GM19467 (cell line): ENCODE results near the gene TBC1D1.
"Not testable (repeated sequence)": the region's sequence is repeated elsewhere in the genome, so short reads cannot be mapped to it uniquely, and the experiment has no call there.

Source experiments
- ATAC-seq: cut with Tn5 transposase; IDR thresholded peaks from one replicate; pipeline ENCODE4 v1.9.1; 2021; ENCODE audit warnings: mild to moderate bottlenecking, moderate library complexity; ENCODE audit not compliant: unreplicated experiment

TBC1D1 gene

DNA sequence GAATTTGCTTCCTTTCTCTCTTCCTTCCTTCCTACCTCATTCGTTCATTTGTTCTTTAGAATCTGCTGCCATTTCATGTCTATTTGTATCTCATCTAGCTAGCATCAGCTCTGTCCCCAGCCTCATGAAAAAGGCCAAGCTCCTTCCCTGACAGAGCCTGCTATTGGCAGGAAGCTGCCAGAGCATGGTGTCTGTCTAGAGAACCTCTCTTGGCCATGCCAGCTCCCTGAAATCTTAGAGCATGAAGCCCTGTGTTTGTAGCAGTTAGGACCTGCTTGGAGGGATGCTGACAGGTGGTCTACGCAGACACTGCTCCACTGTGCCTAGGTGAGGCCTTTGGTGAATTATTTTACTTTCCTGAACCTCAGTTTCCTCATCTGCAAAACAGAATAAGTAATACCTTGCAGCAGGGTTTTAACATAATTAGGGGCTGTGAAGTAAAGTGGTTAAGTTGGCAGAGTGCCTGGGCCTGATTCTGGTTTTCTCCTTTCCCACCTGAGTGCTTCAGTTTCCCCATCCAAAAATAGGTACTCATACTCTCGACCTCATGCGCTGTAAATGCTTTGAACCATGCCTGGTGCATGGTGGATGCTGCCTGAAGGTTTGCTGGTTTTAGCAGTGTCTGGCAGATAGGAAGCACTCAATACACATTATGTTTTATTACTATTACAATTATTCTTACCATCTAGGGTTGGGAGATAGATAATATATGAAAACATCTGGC is 74.0 kb downstream of the TBC1D1 start:
- no peak for ATAC-seq

DNA sequence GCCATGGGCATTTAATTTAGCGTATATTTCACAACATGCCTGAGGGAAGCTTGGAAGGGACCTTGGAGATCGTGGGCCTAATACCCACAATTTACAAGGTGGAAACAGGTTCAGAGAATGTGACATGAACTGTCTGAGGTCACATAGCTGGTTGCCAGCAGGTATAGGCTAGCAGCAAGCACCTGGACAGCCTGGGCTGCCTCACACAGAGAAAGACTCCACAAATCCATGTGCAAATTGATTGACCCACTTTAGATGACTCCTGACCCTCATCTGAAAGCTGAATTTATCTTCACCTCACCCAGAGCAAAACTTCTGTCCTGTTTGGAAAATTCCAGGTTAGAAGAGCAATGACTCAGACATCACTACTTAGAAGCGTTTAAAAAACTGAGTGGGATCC is 75.2 kb downstream of the TBC1D1 start:
- no peak for ATAC-seq

DNA sequence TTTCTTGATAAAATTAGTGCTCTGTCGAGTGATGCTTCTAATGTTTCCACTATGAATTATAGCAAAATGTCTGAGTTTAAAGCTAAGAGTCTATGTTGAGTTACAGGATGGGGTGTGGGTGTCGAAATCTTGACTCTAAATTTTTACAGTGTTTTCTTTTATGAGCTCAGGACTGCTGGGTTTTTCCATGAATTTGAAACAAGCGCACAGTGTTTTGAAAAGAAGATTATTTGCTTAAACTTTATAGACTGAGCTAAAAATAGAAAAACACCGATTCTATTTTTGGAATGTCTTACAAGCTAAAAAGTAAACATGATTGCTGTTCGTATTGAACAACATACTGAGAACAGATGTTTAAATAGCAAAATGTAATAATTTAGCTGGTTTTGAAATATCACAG is 76.9 kb downstream of the TBC1D1 start:
- no peak for ATAC-seq

DNA sequence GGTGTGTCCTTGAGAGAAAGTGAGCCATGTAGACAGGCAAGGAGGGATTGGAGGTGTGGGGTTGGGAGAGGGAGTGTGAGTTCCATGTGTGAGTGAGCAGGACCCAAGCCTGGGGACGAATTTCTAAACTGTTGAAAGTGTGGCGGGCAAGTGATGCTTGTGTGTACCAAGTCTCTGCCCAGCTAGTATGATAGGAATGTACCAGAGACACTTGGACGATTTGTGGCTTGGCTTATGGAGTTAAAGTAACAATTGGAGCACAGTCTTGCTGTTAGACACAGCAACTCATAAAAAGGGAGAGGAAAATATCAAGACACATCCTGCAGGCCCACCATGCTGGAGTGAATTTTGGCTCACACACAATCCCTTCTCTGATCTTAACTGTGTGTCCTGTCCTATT is 77.9 kb downstream of the TBC1D1 start:
- no peak for ATAC-seq

DNA sequence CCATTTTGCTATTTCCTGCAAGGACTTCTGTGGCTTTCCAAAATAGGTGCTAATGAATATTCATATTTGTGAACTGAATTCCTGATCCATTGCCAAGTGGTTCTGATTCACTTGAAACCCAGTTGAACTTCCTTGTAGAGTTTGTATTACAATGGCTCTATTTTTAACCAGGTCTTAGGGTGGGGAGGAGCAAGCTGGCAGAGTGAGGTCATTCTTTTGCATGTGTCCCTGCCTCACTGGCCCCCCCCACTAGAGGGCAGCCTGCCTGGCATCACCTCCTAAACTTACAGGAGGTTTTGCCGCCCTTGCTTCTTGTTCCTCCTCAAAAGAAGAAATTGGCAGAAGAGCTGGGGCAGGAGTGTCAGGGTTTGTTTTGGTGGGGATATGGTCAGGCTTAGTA is 79.8 kb downstream of the TBC1D1 start:
- ATAC-seq: peak; percentile 69

DNA sequence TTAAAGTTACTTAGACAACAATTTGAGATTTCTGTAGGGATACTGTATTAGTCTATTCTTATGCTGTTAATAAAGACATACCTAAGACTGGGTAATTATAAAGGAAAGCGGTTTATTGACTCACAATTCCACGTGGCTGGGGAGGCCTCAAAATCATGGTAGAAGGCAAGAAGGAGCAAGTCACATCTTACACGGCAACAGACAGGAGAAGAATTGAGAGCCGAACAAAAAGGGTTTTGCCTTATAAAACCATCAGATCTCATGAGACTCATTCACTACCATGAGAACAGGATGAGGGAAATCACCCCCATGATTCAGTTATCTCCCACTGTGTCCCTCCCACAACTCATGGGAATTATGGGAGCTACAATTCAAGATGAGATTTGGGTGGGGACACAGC is 80.3 kb downstream of the TBC1D1 start:
- no peak for ATAC-seq

DNA sequence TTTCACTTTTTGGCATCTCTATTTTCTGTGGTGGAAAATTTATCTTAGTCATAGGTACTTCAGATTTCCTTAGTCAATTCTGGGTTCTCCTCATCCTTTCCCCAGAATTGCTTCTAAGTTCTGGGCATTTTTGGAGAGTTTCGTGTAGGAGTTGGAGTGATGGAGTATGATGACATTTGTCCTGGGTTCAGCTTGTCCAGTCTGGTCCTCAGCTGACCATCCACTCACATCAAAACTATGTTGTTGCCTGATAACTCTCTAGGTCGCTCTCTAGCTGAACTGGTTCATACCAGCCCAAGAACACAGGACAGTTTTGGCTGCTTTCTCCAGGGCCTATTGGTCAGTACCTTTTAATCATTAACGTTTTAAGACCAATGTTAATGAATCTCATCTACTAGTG is 82.6 kb downstream of the TBC1D1 start:
- ATAC-seq: no peak

DNA sequence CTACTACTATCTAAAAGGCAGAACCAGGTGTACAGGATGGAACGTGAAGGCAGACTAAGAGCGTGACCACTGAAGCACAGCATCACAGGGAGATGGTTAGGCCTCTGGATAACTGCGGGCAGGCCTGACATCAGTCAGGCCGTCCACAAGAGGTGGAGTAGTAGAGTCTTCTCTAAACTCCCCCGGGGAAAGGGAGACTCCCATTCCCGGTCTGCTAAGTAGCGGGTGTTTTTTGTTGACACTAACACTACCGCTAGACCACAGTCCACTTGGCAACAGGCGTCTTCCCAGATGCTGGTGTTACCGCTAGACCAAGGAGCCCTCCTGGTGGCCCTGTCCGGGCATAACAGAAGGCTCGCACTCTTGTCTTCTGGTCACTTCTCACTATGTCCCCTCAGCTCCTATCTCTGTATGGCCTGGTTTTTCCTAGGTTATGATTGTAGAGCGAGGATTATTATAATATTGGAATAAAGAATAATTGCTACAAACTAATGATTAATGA is 84.5 kb downstream of the TBC1D1 start:
- not testable (repeated sequence) for ATAC-seq

DNA sequence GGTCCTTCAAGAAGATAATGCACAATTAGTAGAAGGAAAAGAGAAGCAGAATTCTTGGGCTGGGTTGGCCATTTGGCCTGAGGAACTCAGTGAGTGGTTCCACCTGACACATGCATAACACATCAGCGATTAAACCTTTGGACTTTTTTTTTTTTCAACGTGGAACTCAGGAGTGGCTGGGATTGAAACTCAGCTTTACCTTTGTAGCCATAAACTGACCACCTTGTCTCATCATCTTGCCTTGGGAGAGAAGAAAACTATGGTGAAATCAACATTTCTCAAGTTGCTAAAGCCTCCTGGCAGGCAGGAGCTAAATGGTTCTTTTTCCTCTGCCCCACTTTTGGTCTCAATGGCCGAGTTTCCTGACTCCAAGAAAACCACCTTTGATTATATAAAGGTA is 85.6 kb downstream of the TBC1D1 start:
- ATAC-seq: no peak

DNA sequence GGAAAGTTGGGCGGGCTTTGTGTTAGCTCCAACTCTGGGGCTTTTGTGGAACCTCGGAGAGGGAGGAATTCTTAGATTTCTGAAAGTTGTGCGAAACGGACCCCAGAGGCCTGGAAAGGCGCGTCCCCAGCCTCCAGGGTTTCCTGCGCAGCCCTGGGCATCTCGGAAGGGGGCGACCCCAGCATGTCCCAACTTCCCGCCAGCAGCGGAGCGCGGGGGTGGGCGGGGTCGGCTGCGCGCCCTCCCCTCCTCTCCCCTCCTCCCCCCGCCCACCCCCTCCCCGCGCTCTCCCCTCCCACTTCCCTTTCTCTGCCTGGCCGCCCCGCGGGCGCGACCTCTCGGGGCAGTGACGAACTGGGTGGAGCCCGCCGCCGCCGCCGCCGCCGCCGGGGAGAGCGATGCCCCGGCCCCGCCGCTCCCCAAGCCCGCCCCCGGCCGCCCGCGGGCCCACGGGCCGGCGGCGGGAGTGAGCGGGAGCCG is 86.1 kb downstream of the TBC1D1 start:
- peak; percentile 61 for ATAC-seq

DNA sequence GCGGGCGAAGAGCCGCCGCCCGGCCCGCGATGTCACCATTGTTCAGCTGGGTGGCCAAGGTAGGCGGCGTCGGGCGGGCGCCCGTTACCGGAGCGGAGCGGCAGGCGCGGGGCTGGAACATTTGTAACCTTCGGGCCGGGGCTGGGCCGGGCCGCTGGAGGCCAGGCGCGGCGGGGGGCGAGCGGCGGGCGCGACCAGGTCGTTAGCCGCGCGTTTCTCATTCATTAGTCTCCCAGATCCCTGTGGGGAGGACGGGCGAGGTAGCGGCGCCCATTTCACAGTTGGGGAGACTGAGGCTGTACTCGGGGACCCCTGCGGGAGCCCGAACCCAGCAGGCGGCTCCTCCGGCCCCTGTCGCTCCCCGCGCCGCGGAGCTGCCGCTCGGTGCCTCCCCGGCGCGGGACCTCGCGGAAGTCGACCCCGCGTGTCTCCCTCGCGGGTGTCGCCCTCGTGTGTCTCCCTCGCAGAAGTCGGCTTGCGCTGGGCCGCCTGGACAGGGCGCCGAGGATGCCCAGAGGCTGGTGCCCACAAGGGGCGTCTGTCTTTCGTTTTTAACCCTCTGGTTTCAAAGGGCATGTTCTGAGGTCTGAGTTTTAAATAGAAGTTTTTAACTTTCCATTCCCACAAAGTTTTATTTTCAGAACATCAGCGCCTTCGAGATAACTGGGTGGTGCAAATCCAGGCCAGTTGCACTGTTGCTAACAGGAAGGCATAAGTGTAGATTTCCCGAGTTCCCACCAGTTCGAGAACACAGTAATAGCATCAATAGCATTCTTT is 86.8 kb downstream of the TBC1D1 start:
- ATAC-seq: peak; percentile 51

DNA sequence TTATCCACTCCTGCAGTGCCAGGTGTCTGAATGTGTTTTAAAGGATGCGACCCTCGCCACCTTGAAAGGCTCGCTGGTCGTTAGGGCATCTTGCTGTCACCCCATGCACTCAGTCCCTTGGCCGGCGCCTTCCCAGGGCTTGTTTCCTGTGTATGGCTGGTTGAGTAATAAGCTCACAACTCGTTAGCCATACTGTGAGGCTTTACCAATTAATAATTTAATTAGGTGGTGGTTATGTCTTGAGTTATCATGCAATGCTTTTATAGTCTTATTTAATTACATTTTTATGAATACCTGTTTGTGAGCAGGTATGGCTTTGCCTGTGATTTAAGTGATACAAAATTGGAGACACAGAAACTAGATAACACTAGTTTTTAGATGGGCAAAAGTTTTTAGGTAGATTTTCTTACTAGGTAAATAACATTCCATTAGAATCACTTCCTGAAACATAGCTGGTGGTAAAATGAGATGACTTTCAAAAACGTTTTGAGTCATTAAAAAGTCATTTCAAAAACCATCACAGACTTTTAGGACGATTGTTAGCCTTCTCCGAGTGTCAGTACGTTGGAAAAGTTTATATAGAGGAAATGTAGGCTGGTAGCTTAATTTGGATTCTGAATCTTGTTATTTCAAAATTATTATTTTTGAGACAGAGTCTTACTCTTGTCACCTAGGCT is 87.5 kb downstream of the TBC1D1 start:
- ATAC-seq: peak; percentile 30

DNA sequence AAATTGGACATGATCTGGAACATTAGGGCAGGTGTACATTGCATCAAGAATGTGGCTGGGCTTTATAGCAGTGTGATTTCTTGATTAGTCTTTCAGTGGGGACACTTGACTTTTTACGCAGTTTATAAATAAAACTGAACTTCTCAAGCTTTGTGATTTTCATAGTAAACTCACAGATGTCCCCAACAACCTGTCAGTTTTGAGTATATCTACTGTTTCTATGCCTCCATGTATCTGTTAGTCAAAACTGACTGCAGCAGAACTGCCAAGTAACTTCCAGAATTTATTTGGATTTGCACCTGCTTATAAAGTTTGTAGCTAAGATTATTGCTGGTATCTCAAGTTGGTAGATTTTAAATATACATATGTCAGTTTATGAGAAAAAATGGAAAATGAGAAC is 89.4 kb downstream of the TBC1D1 start:
- no peak for ATAC-seq

DNA sequence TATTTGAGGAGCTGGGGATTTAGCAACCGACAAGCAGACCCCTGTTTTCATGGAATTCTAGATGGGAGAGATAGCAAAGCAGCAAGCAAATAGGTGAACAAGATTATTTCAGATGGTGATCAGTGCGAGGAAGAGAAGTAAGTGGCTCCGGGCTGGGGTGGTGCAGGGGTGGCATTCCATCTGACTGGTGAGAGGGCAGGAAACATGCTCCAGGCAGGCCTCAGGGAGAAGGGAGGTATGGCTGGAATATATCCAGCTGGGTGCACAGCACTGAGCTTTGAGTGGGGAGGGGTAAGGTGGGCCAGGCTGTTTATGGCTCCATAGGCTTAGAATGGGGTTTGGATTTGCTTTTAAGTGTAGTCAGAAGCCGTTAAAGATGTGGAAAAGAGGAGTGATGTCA is 90.5 kb downstream of the TBC1D1 start:
- ATAC-seq: no peak

DNA sequence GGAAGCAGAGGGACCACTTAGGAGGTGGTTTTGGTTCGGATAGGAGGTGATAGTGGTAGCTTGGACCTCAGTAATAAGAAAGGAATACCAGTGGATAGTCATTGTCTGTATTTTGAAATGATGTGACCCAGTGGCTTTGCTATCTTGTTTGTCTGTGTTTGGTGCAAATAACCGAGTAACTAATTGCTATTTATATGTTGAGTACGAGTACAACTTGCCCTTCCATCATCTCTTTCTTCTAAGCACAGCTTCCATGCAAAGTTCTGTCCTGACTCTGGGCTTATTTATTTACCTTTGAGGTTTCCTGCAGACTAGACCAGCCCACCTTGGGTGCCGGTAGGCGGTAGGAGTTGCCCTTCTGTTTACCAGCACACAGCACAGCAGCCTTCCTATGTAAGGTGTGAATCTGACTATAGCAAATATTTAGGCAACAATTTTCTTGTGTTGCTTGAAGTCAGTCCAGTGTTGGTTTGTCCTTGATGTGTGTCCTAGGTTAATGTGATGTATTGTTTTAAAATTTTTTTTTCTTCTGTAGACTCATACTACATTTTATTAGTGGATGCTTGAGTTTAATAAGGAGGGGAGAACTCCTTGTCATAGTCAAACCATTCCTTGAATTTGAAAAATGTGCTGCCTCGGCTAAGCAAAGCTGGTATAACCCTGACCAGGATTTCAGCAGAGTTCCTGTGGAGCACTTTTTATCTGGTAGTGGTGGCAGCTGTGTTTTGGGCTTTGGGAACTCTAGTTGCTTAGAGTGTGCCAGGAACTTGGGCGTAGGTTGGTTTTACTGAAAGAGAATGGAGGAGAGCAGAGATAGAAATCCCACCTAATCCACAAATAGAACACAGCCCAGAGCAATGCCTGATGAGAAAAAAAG is 91.2 kb downstream of the TBC1D1 start:
- no peak for ATAC-seq

DNA sequence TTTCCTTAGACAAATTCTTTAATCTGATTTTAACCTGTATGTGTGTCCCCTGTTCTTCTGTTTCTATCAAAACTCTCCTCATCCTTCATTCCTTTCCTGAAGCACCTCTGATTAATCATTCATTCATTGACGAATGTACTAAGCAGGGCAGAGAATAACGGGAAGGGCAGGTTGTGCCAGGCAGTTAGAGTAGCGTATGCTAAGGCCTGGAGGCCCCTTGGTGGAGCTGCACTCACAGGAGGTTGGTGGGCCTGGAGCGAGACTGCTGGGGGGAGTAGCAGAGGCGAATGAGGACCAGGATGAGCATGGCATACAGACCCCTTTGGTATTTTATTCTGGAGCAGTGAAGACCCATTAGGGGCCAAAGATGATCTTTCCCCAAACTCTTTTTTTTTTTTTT is 91.9 kb downstream of the TBC1D1 start:
- no peak for ATAC-seq

DNA sequence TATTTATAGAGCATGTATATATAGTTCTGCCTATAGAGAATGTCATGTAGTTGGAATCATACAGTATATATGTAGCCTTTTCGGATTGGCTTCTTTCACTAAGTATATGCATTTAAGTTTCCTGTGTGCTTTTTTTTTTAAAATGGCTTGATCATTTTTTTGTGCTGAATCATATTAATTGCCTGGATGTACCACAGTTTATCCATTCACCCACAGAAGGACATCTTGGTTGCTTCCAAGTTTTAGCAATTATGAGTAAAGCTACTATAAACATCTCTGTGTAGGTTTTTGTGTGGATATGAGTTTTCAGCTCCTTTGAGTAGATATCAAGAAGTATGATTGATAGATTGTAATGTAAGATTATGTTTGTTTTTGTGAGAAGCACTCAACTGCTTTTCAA is 93.1 kb downstream of the TBC1D1 start:
- ATAC-seq: no peak

DNA sequence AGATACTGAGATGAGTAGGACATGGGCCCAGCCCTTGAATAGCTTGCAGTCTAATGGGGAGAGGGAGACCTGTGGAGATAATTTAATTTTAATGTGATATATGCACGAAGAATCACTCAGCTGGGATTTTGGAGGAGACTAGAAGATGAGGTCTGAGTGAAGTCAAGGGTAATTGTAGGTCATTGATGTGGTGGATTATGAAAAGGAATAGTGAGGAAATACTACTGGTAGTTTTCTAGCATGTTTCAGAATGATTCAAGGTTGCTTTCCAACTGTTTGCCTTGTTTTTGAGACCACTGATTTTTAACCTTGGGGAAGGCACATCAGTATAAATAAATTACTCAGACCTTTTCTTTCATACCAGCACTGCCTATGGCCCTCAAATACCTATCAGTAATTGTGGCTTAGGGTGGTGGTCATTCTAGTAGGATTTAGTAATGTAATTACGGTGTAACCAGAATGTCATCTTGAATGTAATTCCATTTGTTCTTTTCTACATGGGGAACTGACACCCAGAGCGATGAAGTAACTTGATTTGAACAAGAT is 94.9 kb downstream of the TBC1D1 start:
- ATAC-seq: no peak

DNA sequence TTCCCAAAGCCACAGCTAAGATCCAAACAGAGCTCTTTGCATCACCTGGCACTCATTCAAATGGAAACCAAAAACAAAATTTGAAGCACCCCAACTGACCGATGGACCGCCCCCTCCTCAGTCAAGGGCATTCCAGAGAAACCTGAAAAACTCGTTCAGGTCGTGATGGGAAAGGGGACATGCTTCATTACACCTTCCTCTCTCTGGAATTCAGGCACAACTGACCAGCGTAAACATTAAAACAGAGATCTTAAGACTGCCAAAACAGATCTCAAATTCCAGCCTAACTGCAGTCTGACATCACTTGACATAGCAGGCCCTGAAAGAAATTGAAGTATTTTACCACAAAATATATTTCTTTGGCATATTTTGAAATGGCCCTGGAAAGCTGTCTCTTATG is 97.8 kb downstream of the TBC1D1 start:
- ATAC-seq: no peak
